ENCODE measurements around the gene ZEB1.

- no peak for TF ChIP-seq POLR2A (IDR thresholded peaks at IDR 0.05; ENCODE audit: low read depth, low read length)
- TF ChIP-seq RCOR1 (IDR thresholded peaks at IDR 0.05; ENCODE audit: insufficient replicate concordance, low read length), result no peak
- TF ChIP-seq CHD1 (IDR thresholded peaks at IDR 0.05; ENCODE audit: low read depth, low read length), result no peak
- TF ChIP-seq CTCF (conservative IDR thresholded peaks at IDR 0.05; ENCODE audit: low read depth, low read length), result no peak; the same call in 1 of the 2 replicates
- TF ChIP-seq MXI1 (IDR thresholded peaks at IDR 0.05; ENCODE audit: borderline replicate concordance, low read depth, low read length), result no peak
- no peak for TF ChIP-seq CEBPB (IDR thresholded peaks at IDR 0.05; ENCODE audit: low read depth, low read length)
- no peak for TF ChIP-seq USF2 (IDR thresholded peaks at IDR 0.05; ENCODE audit: low read depth, low read length)
- no peak; the same call in 1 of the 2 replicates for TF ChIP-seq SMC3 (IDR thresholded peaks at IDR 0.05; ENCODE audit: low read depth, low read length)
- no peak for TF ChIP-seq ELK1 (IDR thresholded peaks at IDR 0.05; ENCODE audit: borderline replicate concordance, low read depth, low read length)
- no peak for TF ChIP-seq MAFK (IDR thresholded peaks at IDR 0.05; ENCODE audit: low read depth, low read length)
- TF ChIP-seq RAD21 (IDR thresholded peaks at IDR 0.05; ENCODE audit: low read length), result peak; percentile 34
- no peak for TF ChIP-seq RFX5 (IDR thresholded peaks at IDR 0.05; ENCODE audit: low read depth, low read length)
- TF ChIP-seq MAZ (IDR thresholded peaks at IDR 0.05; ENCODE audit: borderline replicate concordance, low read depth, low read length), result no peak
- TF ChIP-seq BHLHE40 (IDR thresholded peaks at IDR 0.05; ENCODE audit: low read depth, low read length), result no peak
Measured at GRCh38 chr10:31322647-31323046, 3.6 kb downstream of the ZEB1 start.
